ENCODE data around the gene TET3.

- no peak for TF ChIP-seq CTCF (conservative IDR thresholded peaks at IDR 0.05; ENCODE audit: low read depth in 2 of 2)
- TF ChIP-seq REST (IDR thresholded peaks at IDR 0.05; ENCODE audit: unreplicated experiment), result no peak
- no peak for TF ChIP-seq ZNF462 (CRISPR knock-in tag; IDR thresholded peaks at IDR 0.05)
- TF ChIP-seq EZH2 (IDR thresholded peaks at IDR 0.05; ENCODE audit: low read depth, unreplicated experiment), result no peak
- TF ChIP-seq POLR2AphosphoS5 (IDR thresholded peaks at IDR 0.05; ENCODE audit: low read depth), result no peak
- no peak for TF ChIP-seq NANOG (IDR thresholded peaks at IDR 0.05; ENCODE audit: borderline replicate concordance)
- TF ChIP-seq CREB1 (CRISPR knock-in tag; IDR thresholded peaks at IDR 0.05; ENCODE audit: low read depth), result no peak
- TF ChIP-seq JUNB (IDR thresholded peaks at IDR 0.05; ENCODE audit: unreplicated experiment), result no peak
- TF ChIP-seq ZNF114 (CRISPR knock-in tag; IDR thresholded peaks at IDR 0.05), result no peak
Measured at GRCh38 chr2:73975731-73976130, 9.0 kb upstream of the TET3 start.
